Measurements from ENCODE around the gene ATF7IP.
"Not testable (repeated sequence)": the region's sequence is repeated elsewhere in the genome, so short reads cannot be mapped to it uniquely, and the experiment has no call there.

ATF7IP gene

GRCh38 chr12:14365294-14366208, at the start of gene ATF7IP:
TSS of gene ATF7IP (plus strand) at chr12:14365682. CDS start at chr12:14423916, 58,234 bp downstream.
- DNase-seq = peak; percentile 97

- DNase-seq = no peak
These were observed 47.9 kb upstream of the ATF7IP start for GRCh38 chr12:14317362-14318146.

GRCh38 chr12:14319704-14320427, 45.6 kb upstream of the ATF7IP start:
- not testable (repeated sequence) for DNase-seq

- DNase-seq = no peak
These were observed 43.1 kb upstream of the ATF7IP start for GRCh38 chr12:14322403-14322802.

- no peak for DNase-seq
These were observed 39.7 kb upstream of the ATF7IP start for GRCh38 chr12:14325716-14326343.

GRCh38 chr12:14326699-14327098, 38.8 kb upstream of the ATF7IP start:
- DNase-seq = no peak

- no peak for DNase-seq
These were observed 37.8 kb upstream of the ATF7IP start for GRCh38 chr12:14327711-14328110.

- DNase-seq = no peak
These were observed 33.0 kb upstream of the ATF7IP start for GRCh38 chr12:14332482-14332881.

GRCh38 chr12:14340371-14340770, 25.1 kb upstream of the ATF7IP start:
- DNase-seq = no peak

- DNase-seq = not testable (repeated sequence)
These were observed 14.0 kb upstream of the ATF7IP start for GRCh38 chr12:14351524-14351923.

GRCh38 chr12:14352066-14352465, 13.4 kb upstream of the ATF7IP start:
- DNase-seq = not testable (repeated sequence)

GRCh38 chr12:14354665-14355064, 10.8 kb upstream of the ATF7IP start:
- DNase-seq = not testable (repeated sequence)

GRCh38 chr12:14356147-14356546, 9.3 kb upstream of the ATF7IP start:
- DNase-seq = no peak

- DNase-seq = no peak
These were observed 8.0 kb upstream of the ATF7IP start for GRCh38 chr12:14357486-14357885.

- DNase-seq = no peak
These were observed 3.1 kb upstream of the ATF7IP start for GRCh38 chr12:14362352-14362751.

GRCh38 chr12:14364583-14365271, 755 bp upstream of the ATF7IP start:
- no peak for DNase-seq

- no peak for DNase-seq
These were observed 942 bp downstream of the ATF7IP start for GRCh38 chr12:14366209-14367039.

GRCh38 chr12:14367040-14367661, 1.7 kb downstream of the ATF7IP start:
- DNase-seq = no peak

- DNase-seq = no peak
These were observed 3.8 kb downstream of the ATF7IP start for GRCh38 chr12:14369311-14369710.

GRCh38 chr12:14373217-14373616, 7.7 kb downstream of the ATF7IP start:
- DNase-seq = no peak

GRCh38 chr12:14379508-14379907, 14.0 kb downstream of the ATF7IP start:
- no peak for DNase-seq

Measured in stimulated activated CD4-positive, alpha-beta T cell treated with anti-CD3 and anti-CD28 coated beads, Interleukin-4, amount 100 ng/mL, for 24 hours (primary cell).